HPDE6-E6E7 (cell line): ENCODE results near the gene OST4.

Experiments
- DNase-seq: peaks from one replicate; pipeline ENCODE4 v3.0.0; 2011; ENCODE audit warnings: missing footprints; ENCODE audit errors: extremely low spot score

OST4 gene

GRCh38 chr2:27025861-27026851, 45.3 kb downstream of the OST4 start:
- DNase-seq, result no peak

- DNase-seq, result no peak
These were observed 46.1 kb downstream of the OST4 start for GRCh38 chr2:27025281-27025800.

GRCh38 chr2:27024812-27025211, 46.6 kb downstream of the OST4 start:
- DNase-seq, result no peak

- DNase-seq, result no peak
These were observed 47.3 kb downstream of the OST4 start for GRCh38 chr2:27024188-27024587.

GRCh38 chr2:27023740-27024139, 47.7 kb downstream of the OST4 start:
- no peak for DNase-seq

GRCh38 chr2:27021253-27022049, 50.0 kb downstream of the OST4 start:
- no peak for DNase-seq
